T-helper 2 cell treated with Interferon-gamma antibody and Interleukin-4, amounts not matched to agents 100 ng/mL and 5 ng/mL, for 36 hours (primary cell): Measurements from ENCODE around the gene NEK8. TPM values are rescaled to one million over a fixed set of nuclear protein-coding genes. Genes with fewer than 3 reads are reported as not detected.

Experiments used
- intact Hi-C: fragments of 100-400 bp; cut with micrococcal nuclease; formaldehyde crosslinking; loops from one replicate; pipeline ENCODE4 v1.15.1; 2023
- total RNA-seq: library from RNA; stranded (reverse); gene quantifications from 2 replicates; pipeline ENCODE4 v1.2.3, GENCODE V29; 2022

Gene NEK8
- total RNA-seq: 5.5 and 7.3 TPM in 2 replicates

GRCh38 chr17:28728364-28729200 is at the start of gene NEK8:
Gene NEK8 (plus strand): TSS chr17:28728788. CDS start chr17:28728814, 26 bp downstream.
- intact Hi-C loops: loop anchor here (1.0 to 5.0 kb wide), 9 partner anchors 9 to 839 kb away; partner anchors contain the start of genes ABHD15, DHRS13, FAM222B and NUFIP2

- intact Hi-C loops: no loop called here
Measured at GRCh38 chr17:28682655-28683054, 45.9 kb upstream of the NEK8 start.

DNA sequence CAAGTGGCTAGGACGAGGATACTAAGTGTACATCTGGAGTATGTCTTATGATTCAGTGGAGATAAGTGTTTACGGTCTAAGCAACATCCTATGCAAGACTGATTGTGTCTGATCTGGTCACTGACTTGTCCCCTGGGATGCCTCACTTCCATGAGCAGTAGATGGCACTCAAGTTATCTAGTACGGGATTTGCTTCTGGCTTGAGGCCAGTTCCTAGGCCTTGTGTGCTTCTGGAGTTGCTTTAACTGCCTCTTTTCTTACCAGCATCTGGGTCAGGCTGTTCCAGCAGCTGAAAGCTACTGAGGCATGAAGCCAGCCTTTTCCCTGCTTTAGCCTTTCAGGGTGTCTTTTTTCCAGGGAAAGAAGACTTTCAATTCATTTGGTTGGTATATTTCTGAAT is 43.6 kb upstream of the NEK8 start:
- intact Hi-C loops: no loop called here

GRCh38 chr17:28685366-28685765 is 43.2 kb upstream of the NEK8 start:
- intact Hi-C loops: no loop called here

DNA sequence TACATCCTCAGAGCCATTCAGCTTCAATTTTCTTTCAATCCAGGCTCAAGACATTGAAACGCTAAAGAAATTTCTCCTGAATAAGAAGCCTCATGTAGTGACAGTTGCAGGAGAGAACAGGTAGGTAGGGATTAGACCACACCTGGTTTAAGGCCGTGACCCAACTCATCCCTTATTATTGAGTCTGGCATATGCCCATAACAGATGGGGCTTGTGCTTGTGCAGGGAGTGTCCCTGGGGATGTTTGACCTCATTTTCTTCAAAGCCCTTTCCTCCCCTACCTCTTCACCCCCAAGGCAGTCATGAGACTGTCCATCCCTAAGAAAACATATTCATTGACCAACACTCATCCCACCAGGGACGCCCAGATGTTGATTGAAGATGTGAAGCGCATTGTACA is 42.3 kb upstream of the NEK8 start:
- intact Hi-C loops: no loop called here

- intact Hi-C loops: no loop called here
Measured at GRCh38 chr17:28688481-28688880, 40.1 kb upstream of the NEK8 start.

GRCh38 chr17:28689011-28689410 is 39.6 kb upstream of the NEK8 start:
- intact Hi-C loops: no loop called here

- intact Hi-C loops: no loop called here
Measured at GRCh38 chr17:28693869-28694268, 34.7 kb upstream of the NEK8 start.

DNA sequence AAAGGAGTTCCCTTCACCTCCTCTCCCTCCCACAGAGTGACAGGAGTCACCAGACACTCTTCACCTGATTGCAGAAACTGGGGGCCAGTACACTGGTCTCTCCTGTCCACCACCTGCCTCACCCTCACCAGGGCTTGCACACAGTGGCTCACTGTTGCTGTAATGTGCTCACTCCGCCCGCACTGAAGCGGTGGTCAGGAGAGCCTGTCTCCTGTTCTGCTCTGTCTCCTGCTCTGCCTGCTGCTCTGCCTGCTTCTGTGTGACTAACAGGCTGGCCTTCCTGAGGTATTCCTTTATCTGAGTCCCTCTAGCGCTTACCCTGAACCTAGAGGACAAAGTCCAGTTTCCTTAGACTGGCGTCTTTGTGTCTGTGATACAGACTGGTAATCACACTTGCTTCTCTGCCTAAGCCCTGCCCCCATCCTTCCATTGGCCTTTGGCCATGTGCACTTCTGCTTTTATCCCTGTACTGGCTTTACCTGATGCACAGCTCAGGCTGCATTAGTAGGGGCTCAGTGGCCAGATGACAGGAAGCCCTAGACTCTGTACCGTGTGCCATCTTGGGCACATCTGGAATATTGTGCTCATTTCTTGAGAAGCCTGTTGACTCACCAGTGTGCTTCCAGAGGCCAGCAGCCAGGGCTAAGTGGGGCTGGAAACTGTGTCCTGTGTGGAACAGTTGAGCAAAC is 30.2 kb upstream of the NEK8 start:
- intact Hi-C loops: no loop called here

DNA sequence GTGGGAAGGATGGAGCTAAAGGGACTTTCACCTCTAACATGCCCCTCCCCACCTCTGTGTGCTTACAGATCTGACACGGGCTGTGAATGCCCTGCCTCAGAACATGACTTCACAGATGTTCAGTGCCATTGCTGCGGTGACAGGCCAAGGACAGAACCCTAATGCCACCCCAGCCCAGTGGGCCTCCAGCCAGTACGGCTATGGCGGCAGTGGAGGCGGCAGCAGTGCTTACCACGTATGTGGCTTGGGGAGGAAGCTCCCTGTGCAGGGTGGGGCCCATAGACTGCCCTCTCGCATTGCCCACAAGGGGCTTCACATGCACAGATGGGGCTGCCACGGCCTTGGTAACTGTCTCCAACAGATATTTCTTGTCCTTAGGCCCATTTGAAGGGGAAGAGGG is 28.3 kb upstream of the NEK8 start:
- intact Hi-C loops: no loop called here

DNA sequence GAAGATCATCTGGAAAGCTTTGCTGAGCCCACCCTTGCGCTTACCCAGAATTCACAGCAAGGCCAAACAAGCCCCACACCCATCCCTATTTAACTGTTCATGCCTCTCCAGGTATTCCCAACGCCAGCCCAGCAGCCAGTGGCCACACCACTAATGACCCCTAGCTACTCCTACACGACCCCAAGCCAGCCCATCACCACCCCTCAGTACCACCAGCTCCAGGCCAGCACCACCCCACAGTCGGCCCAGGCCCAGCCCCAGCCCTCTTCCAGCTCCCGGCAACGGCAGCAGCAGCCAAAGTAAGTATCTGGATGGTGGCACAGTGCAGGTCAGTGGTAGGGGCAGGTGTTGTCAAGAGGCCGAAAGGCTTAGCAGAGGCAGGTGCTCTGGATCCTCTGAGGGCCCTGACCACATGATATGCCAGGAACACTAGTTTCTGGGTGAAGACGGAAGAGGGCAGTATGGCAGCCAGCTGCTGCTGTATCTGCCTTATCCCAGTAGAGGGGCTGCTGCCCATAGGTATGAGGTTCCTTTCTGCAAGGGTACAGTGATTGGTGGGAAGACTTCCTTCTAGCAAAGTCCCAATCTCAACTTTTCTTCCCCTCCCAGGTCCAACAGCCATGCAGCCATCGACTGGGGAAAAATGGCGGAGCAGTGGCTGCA is 27.6 kb upstream of the NEK8 start:
- intact Hi-C loops: no loop called here

- intact Hi-C loops: no loop called here
Measured at GRCh38 chr17:28702026-28702751, 26.4 kb upstream of the NEK8 start.

DNA sequence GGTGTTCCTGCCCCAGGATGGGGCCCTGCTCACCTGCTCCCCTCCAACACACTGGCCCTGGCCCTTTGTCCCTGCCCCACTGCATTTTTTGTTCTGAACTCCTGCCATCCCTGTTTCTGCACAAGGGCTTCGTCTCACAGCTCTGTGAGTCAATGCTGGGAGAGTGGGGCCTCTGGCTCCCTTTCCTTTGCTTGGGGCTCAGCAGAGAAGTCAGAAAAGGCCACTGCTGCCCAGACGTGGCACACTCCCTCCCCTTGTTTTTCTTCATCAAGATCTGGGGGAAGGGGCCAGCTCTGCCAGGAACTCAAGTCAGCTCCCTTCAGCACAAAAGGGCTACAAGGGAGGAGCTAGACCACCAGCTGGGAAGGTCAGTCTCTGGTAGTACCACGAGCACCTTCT is 25.8 kb upstream of the NEK8 start:
- intact Hi-C loops: no loop called here

- intact Hi-C loops: no loop called here
Measured at GRCh38 chr17:28703552-28704218, 24.9 kb upstream of the NEK8 start.

DNA sequence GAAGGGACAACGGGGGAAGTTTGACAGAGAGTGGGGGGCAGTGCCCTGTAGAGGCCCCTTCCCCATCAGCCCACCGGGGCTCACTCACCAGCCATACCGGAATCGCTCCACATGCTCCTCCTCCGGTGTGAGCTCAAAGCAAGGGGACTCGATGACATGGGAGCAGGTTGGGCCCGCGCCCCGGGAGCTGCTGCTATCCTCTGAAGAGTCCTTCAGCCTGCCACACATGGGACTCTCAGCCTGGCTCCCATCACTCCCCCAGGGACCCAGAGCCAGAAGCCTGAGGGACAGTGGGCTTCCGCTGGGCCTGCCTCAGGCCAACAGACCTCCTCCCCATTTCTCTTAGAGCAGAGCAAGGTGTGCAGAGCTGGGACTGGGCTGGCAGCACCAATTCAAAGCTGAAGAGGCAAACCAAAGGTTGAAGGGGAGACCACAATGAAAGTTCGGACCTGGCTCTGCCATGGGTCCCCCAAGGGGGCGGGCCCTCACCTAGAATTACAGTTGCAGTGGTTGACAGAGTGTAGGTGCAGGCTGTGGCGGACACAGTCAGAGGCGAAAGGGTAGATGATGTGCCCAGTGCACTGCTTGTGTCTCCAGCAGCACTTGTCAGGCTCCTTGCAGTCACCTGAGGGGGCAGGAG is 24.2 kb upstream of the NEK8 start:
- intact Hi-C loops: no loop called here

DNA sequence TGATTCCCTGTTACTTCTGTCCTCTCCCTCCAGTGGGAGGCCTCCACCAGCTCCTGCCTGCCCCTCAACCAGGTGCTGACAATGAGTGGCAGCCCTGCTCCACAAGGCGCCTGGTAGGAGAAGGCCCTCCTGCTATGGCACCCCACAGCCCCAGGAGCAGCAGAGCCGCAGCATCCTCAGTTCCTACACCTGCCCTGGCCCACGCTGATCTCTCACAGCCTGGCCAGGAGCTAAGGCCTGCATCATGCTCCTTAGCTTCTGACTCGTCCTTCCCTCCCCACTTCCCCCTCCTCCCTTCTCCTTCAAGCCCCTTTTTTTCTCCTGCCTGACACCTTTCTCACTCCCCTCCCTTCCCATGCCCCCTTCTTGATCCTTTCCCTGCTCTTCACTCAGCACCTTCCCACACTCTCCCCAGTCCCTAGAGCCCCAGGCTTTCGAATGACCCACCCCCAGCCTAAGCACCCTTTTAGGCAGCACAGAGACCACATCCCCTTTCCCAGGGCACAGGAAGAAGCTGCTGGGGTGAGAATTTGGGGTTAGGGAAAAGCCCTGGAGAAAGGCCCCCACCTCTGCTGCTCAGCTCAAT is 23.4 kb upstream of the NEK8 start:
- intact Hi-C loops: no loop called here

GRCh38 chr17:28705728-28706334 is 22.8 kb upstream of the NEK8 start:
- intact Hi-C loops: no loop called here

- intact Hi-C loops: no loop called here
Measured at GRCh38 chr17:28706471-28707338, 21.9 kb upstream of the NEK8 start.

- intact Hi-C loops: no loop called here
Measured at GRCh38 chr17:28707339-28707720, 21.3 kb upstream of the NEK8 start.
